Stimulated activated CD4-positive, alpha-beta T cell treated with anti-CD3 and anti-CD28 coated beads, Interleukin-2, amount 100 ng/mL, for 48 hours (primary cell): ENCODE results near the gene C18orf63.
"Not testable (repeated sequence)": the region's sequence is repeated elsewhere in the genome, so short reads cannot be mapped to it uniquely, and the experiment has no call there.

Source experiments
- DNase-seq, 2 donors: peaks; one replicate each; pipeline ENCODE4 v3.0.0-alpha.2; 2020

Gene C18orf63

GRCh38 chr18:74286856-74287255 is 28.8 kb upstream of the C18orf63 start:
- DNase-seq, result no peak

DNA sequence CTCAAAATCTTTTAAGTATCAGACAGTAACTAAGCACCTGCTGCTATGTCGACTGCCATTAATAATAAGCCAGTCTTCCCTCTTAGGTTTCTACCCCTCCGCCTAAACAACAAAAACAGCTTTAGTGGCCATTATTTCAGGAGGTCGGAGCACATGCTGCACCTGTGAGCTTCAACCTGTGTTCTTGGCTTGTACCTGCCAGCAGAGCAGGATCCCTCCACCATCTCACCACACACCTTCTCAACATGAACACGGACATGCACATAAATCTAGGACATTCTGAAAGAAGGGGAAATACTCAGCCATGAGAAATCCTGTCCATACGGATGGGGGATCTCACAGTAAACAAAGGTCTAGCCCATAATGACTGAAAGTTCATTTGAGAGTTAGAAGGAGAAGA is 27.6 kb upstream of the C18orf63 start:
- no peak for DNase-seq

DNA sequence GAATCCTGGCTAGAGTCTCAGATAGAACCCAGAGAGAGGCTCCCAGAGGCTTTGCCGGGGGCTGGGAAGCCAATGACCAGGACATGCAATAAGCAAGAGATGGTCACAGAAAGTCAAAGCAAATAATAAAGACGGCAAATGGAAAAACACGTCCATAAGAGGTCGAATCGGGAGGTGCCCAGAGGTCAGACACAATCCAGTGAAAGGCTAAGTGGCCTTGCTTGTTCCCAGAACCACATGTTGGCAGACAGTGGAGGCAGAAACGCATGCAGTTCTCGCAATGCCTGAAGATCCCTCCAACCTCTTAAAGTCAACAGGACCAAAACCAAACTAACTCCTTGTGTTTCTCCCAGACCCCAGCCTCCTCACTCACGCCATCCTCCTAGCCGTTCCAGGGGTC is 26.9 kb upstream of the C18orf63 start:
- no peak for DNase-seq

- DNase-seq, result no peak
Observed at GRCh38 chr18:74289137-74289536, 26.5 kb upstream of the C18orf63 start.

DNA sequence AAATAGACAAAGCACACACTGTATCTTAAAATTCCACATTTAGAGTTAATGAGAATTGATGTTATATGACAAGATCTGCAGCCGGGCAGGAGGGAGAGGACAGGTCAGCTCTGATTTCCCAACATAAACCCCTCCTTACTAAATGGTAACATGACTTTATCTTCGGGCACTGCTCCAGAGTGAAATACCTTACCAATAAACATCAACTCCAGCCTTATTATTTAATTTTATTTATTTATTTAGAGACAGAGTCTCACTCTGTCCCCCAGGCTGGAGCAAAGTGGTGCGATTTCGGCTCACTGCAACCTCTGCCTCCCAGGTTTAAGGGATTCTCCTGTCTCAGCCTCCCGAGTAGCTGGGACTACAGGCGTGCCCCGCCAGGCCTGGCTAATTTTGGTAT is 25.6 kb upstream of the C18orf63 start:
- no peak for DNase-seq

DNA sequence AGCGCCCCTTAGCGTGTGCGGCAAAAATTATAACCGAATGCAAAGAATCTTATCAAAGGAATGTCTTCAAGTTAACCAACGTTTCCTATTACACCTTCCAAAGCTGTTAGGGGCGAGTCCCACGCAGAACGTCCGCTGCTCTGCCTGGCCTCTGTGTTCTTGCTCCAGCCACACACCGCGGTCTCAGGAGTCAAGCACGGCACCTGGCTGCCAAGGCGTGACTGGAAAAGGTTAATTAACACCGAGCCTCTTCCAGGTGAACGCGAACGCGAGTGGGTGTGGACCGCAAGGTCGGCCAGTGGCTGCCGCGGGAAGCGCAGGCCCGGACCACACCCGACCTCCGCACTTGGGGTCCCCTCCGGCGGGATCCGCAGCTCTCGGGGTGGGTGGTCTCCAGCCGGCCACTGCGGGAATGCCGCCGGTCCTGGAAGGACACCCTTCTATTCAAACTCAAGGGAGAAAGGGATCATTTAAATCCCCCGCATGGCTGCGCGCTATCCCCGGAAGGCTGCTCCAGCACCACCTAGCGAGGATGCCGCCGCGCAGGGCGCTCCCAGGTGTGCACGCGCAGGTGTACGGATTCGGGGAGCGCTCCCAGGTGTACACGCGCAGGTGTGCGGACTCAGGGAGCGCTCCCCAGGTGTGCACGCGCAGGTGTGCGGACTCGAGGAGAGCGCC is 24.7 kb upstream of the C18orf63 start:
- DNase-seq, result no peak

DNA sequence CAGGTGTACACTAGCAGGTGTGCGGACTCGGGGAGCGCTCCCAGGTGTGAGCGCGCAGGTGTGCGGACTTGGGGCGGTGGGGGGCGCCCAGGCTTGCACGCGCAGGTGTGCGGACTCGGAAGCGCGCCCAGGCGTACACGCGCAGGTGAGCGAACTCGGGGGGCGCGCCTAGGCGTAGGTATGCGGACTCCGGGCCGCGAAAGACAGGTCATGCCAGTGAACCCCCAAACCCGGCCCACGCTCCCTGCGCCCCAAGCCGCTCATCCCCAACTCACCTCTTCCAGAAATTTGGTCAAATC is 24.2 kb upstream of the C18orf63 start:
- DNase-seq, result no peak

- DNase-seq, result peak; percentile 98 to 99
Observed at GRCh38 chr18:74291771-74292540, 23.7 kb upstream of the C18orf63 start, which contains the start of gene CYB5A. Gene CYB5A (minus strand): TSS chr18:74291963. CDS start chr18:74291875, 88 bp downstream.

DNA sequence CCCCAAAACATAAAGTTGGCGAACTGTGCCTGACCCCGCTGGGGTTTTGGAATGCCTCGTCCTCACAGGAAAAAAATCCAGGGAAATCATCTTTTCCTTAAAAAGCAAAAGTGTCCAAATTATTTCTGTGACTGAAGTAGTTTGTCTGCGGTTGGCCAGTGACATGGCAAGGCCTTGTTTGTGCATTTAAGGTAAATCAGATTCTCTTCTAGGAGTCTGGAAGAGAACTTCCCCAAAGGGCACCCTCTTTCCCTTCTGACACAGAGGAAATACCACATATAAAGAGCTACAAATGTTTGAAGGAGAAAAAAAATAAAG is 23.1 kb upstream of the C18orf63 start:
- no peak for DNase-seq

DNA sequence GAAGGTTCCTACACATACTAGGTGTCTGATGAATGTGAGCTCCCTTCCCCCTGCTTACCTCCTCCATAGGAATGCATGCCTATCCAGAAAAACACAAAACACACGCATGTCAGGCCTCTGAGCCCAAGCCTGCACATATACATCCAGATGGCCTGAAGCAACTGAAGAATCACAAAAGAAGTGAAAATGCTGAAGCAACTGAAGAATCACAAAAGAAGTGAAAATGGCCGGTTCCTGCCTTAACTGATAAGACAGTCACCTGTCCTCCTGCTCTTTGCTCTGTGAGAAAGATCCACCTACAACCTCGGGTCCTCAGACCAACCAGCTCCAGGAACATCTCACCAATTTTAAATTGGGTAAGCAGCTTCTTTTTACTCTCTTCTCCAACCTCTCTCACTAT is 22.7 kb upstream of the C18orf63 start:
- DNase-seq, result not testable (repeated sequence)

DNA sequence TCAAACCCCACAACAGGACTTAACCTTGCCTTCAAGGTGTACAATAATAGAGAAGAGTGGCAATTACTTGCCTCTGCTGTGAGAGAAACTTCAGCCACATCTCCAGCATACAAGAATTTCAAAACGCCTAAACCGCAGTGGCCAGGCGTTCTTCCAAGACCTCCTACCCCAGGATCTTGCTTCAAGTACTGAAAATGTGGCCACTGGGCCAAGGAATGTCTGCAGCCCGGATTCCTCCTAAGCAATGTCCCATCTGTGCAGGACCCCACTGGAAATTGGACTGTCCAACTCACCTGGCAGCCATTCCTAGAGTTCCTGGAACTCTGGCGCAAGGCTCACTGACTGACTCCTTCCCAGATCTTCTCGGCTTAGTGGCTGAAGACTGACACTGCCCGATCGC is 21.1 kb upstream of the C18orf63 start:
- DNase-seq, result no peak

- DNase-seq, result no peak
Observed at GRCh38 chr18:74299162-74299561, 16.5 kb upstream of the C18orf63 start.

DNA sequence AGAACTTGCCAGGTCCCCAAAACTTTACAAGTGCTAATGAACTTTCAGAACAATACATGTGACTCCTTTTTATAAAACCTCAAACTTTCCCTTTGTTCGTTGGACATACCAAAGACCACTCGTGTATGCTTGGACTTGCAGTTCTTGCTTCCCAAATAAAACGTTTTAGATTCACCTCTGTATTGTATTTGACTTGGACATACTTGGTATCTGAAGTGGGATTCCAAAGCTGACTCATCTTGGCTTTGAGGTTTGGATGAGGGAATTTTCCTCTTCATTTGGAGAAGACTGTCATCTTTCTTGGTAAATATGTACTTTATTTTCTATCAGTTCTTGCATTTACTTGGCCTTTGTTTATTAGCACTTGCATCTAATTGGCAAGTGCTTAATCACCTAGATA is 15.9 kb upstream of the C18orf63 start:
- DNase-seq, result no peak

GRCh38 chr18:74303306-74303705 is 12.3 kb upstream of the C18orf63 start:
- DNase-seq, result no peak

- no peak for DNase-seq
Observed at GRCh38 chr18:74303936-74304335, 11.7 kb upstream of the C18orf63 start.

DNA sequence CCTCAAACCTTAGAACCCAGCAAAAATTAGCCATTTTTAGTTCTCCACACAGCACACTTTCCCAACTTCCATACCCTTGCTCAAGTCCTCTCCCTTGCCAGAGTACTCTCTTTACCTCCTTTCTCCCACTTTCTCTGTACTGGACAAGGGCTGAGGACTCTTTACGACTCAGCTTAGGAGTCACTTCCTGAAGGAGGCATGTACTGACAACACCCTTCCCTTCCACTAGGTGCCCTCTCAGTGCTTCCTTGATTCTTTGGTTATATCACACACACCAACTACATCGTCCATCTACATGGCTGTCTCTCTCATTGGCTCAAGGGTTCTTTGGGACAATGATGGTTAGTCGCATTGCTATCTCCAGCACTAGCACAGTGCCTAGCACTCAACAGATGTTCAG is 5.2 kb upstream of the C18orf63 start:
- DNase-seq, result no peak

GRCh38 chr18:74311000-74311399 is 4.6 kb upstream of the C18orf63 start:
- DNase-seq, result no peak

GRCh38 chr18:74314759-74315463 is 728 bp upstream of the C18orf63 start:
- DNase-seq, result no peak

DNA sequence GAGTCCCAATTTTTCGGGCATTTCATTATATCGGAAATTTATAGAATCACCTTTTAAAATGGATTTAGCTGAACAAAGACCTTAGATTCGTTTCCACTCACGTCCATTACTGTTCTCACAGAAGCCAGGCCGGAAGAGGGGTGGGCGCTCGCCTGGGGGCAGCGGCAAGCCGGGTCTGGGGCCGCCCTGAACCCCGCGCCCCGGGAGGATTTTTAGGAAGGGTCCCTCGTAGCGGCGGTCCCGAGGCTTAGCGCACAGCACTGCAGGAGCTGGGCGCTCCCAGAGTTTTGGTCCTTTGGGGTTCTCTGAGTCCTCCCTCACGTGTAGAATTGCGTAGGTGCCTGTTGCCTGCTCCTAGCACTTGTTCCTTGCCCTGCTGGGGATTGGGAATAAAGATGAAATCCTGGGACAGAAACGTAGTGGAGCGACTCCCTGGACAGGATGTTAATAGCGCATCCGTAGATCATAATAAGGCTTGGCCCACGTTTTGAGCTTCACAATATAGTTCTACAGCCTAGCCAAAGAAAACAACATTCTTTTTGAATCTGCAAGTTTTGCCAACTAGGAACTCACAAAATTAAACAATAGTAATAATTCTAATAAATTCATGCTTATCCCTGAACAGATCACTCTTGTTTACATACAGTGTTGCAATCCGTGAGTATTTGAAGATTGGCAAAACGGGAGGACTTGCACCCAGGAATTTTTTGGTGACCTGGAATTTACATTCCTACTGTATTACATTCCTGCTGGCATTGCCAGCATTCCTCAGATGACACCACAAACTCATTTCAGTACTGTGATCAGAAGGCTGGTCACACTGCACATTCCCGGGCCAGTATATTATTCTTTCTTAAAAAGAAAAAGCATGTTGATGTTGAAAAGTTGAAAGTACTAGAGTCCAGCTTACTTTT is 875 bp downstream of the C18orf63 start:
- no peak for DNase-seq

DNA sequence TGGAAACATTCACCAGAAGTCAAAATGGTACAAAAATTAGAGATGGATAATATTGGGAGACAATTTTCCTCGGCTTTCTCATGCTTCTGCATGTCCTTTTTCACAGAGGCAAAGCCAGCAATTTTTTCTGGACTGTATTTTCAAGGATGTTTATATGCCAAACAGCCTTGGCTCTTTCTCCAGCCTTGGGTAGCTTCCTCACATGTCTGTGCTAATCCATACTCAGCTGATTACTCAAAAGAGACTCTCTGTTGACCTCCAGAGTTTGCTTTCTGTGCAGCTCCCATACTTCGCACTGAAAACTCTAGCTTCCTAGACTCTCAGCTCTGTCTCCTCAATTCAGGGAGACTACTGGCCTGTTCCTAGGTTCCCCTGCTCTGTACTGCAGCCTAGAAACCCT is 10.6 kb downstream of the C18orf63 start:
- DNase-seq, result no peak

GRCh38 chr18:74326791-74327190 is 11.2 kb downstream of the C18orf63 start:
- not testable (repeated sequence) for DNase-seq

DNA sequence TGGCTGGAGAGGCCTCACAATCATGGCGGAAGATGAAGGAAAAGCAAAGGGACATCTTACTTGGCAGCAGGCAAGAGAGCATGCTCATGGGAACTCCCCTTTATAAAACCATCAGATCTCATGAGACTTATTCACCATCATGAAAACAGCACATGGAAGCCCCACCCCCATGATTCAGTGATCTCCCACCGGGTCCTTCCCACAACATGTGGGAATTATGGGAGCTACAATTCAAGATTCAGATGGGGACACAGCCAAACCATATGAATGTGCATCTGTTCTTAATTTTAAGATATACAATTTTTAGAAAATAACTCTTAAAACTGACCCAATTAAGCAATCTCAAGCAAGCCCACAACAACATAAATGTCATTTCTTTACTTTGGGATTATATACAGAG is 12.6 kb downstream of the C18orf63 start:
- DNase-seq, result no peak

- DNase-seq, result no peak
Observed at GRCh38 chr18:74329688-74330205, 14.1 kb downstream of the C18orf63 start.
